HL-60/S4 treated with retinoic acid at 250 ng/mL for 4 days and 3 days (cell line): ENCODE data around the gene PIP4K2B.
"Not testable (repeated sequence)": the region's sequence is repeated elsewhere in the genome, so short reads cannot be mapped to it uniquely, and the experiment has no call there.

Experiments
- in situ Hi-C: fragments of 300-500 bp; cut with MboI; formaldehyde crosslinking; loops from 2 replicates; pipeline ENCODE4 v1.7.0; 2022; ENCODE audit warnings: low sequenced_read_pairs

Gene PIP4K2B

GRCh38 chr17:38730526-38731379 is 68.6 kb downstream of the PIP4K2B start:
- in situ Hi-C loops, result no loop called here

DNA sequence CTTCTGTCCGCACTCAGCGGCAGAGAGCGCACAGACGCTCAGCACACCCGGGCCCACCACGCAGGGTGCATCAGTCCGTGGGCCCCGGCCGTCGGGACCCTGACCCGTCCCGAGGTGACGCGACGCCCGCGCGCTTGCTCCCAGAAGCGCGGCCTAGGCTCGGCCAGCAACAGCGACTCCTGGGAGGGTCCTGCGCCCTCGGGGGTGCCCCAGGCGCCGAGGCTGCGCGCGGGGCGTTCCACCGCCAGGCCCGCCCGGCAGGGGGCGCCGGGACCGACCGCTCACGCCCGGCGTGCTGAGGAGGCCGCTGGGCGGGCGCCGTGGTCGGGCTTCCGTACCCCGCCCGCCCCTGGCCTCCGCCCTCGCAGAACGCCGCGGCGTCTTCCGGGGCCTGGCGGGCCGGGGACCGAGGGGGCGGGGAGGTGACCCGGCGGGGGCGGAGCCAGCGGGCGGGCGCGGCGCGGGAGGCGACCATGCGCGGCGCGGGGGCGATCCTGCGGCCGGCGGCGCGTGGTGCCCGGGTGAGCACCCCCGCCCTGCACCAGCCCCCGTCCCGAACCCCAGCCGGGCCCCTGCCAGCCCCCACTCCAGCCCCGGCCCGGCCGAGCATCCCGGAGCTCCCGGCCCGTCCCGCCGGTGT is 69.3 kb downstream of the PIP4K2B start, which contains the start of gene CISD3:
Gene CISD3 (plus strand): TSS at position 456 of the 640 bp plus-strand sequence. CDS start 18 bp downstream, at position 474.
- in situ Hi-C loops, result no loop called here

DNA sequence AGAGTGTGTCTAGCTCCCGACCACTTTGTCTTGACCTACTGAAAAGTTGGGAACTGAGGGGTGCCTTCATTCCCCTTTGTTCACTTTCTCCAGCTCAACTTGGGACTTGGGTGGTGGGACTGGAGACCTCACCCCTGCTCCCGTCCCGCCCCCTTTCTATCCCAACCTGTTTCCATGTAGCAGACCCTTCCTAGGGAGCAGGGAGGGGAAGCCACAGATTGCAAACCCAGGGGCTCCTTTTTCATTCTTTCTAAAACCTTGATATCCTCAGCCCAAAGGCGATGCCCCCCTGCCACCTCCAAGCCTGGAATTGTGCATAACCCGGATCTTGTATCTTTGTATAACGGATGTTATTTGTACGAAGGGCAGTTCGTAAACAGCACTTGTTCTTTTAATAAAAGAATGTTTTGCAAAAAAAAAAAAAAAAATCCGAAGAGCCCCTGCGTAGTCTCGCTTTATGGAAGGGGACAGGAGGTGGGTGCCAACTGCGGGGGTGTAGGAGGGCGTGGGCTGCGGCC is 69.9 kb downstream of the PIP4K2B start:
- in situ Hi-C loops, result no loop called here

DNA sequence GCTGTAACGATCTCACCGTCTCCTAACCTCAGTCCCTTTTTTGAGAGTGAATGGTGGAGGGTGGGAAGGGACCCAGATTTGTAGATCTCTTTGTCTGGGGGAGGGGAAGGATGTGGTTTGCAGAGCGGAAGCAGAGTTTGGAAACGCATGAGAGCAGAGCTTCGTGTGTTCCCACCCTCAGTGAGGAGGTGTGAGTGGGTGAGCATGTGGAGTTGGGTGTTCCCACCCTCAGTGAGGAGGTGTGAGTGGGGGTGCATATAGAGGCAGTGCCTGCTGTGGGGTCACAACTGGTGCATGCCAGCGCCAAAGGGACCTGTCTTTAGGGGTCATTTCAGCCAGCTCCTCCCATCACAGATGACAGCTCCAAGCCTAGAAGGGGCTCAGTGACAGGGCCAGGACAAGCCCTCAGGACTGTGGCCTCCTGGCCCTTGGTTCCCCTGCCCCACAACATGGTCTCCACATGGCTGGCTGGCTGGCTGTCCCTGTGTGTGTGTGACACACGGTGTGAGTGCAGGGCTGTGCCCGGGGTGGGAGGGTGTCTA is 71.0 kb downstream of the PIP4K2B start:
- in situ Hi-C loops, result no loop called here

- in situ Hi-C loops, result no loop called here
Observed at GRCh38 chr17:38727736-38728135, 71.6 kb downstream of the PIP4K2B start.

DNA sequence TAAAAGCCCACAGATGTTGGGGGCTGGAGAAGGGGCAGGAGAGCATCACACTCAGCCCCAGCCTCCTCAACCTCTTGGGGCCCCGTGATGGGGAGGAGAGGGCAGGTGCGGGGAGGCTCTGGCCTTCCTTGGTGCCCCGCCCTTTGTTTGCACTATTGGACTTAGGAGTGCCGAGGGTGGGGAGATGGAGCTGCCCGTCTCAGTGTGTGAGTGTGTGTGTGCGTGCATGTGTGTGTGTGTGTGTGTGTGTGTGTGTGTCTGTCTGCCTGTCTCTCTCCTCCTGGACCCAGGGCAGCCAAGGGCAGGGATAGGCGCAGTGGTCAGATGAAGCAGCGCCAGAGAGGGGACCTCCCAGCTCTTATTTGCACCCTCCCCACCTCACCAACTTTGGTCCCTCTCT is 73.2 kb downstream of the PIP4K2B start:
- in situ Hi-C loops, result not testable (repeated sequence)

GRCh38 chr17:38725066-38725465 is 74.3 kb downstream of the PIP4K2B start:
- in situ Hi-C loops, result no loop called here

GRCh38 chr17:38724337-38724988 is 74.9 kb downstream of the PIP4K2B start:
- in situ Hi-C loops, result no loop called here

GRCh38 chr17:38721802-38722201 is 77.6 kb downstream of the PIP4K2B start:
- in situ Hi-C loops, result no loop called here

DNA sequence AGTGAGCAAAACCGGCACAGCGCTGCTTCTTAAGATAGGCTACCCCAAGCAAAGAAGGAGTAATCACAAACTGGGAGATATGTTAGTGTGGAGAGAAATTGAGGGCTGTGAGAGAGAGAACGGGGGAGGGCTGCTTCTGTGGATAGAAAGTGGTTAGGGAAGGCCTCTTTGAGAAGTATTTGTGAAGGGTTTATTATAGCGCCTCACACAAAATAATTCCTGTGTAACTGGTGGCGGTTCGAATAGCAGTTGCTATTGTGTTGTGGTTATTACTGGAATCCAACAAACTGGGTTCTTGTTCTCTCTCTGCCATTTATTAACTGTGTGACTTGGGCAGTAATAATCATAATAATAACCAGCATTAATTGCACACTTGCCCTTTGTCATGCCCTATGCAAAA is 78.4 kb downstream of the PIP4K2B start:
- in situ Hi-C loops, result no loop called here

DNA sequence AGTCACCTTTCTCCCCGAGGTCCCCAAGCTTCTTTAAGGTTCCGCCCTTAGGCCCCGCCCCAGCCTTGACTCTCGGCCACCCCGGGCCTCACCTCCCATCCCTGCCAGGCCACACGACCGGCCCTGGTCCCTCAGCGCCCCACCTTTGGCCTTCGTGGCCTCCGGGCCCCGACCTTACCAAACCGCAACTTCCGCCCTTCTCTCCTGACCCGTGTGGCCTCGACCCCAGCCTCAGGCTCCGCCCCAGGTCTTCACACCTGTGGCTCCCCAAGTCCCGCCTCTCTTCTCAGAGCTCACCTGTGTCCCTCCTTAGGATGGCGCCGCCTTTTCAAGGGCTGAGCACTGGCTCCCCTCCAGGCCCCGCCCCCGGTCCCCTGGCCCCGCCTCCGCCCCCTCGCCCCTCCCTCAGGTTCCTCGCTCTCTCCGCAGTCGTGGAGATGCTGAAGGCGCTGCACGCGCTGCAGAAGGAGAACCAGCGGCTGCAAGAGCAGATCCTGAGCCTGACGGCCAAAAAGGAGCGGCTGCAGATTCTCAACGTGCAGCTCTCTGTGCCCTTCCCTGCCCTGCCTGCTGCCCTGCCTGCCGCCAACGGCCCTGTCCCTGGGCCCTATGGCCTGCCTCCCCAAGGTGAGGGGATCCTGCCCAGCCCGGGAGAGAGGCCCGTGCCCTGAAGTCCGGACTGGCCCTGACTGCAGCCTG is 79.3 kb downstream of the PIP4K2B start:
- in situ Hi-C loops, result no loop called here

GRCh38 chr17:38719289-38719942 is 79.9 kb downstream of the PIP4K2B start:
- in situ Hi-C loops, result no loop called here

- in situ Hi-C loops, result no loop called here
Observed at GRCh38 chr17:38717139-38717745, 82.1 kb downstream of the PIP4K2B start.

- in situ Hi-C loops, result no loop called here
Observed at GRCh38 chr17:38716368-38717005, 82.9 kb downstream of the PIP4K2B start.
